ENCODE measurements around the gene RASD2.

The RASD2 gene

DNA sequence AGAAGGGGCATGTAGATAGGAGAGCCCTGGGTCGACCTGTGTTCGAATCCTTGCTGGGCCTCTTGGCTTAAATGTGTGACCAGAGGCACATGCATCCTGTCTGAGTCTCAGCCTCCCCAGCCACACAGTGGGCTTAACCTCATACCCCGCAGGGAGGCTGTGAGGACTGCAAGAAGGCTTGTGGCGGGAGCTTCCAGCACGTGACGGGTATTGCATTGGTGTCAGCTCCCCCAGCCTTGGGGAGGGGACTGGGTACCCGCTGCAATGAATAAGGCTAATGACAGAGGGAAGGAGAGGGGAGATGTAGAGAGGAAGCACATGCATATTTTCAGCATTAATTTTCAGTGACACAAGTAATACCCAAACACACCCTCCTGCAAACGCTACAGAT, 8.1 kb downstream of the RASD2 start:
- TF ChIP-seq, protein P1, sequence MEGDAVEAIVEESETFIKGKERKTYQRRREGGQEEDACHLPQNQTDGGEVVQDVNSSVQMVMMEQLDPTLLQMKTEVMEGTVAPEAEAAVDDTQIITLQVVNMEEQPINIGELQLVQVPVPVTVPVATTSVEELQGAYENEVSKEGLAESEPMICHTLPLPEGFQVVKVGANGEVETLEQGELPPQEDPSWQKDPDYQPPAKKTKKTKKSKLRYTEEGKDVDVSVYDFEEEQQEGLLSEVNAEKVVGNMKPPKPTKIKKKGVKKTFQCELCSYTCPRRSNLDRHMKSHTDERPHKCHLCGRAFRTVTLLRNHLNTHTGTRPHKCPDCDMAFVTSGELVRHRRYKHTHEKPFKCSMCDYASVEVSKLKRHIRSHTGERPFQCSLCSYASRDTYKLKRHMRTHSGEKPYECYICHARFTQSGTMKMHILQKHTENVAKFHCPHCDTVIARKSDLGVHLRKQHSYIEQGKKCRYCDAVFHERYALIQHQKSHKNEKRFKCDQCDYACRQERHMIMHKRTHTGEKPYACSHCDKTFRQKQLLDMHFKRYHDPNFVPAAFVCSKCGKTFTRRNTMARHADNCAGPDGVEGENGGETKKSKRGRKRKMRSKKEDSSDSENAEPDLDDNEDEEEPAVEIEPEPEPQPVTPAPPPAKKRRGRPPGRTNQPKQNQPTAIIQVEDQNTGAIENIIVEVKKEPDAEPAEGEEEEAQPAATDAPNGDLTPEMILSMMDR (IDR thresholded peaks at IDR 0.05): no peak

GRCh38 chr22:35549328-35549727, 8.7 kb downstream of the RASD2 start:
- TF ChIP-seq, protein P1 (IDR thresholded peaks at IDR 0.05): no peak

DNA sequence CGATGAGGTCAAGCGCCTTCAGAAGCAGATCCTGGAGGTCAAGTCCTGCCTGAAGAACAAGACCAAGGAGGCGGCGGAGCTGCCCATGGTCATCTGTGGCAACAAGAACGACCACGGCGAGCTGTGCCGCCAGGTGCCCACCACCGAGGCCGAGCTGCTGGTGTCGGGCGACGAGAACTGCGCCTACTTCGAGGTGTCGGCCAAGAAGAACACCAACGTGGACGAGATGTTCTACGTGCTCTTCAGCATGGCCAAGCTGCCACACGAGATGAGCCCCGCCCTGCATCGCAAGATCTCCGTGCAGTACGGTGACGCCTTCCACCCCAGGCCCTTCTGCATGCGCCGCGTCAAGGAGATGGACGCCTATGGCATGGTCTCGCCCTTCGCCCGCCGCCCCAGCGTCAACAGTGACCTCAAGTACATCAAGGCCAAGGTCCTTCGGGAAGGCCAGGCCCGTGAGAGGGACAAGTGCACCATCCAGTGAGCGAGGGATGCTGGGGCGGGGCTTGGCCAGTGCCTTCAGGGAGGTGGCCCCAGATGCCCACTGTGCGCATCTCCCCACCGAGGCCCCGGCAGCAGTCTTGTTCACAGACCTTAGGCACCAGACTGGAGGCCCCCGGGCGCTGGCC, 11.0 kb downstream of the RASD2 start:
- TF ChIP-seq, protein P1 (IDR thresholded peaks at IDR 0.05): no peak

- TF ChIP-seq, protein P1 (IDR thresholded peaks at IDR 0.05): no peak
These were observed 11.7 kb downstream of the RASD2 start for GRCh38 chr22:35552196-35552842.

- TF ChIP-seq, protein P1 (IDR thresholded peaks at IDR 0.05): no peak
These were observed 12.2 kb downstream of the RASD2 start for GRCh38 chr22:35552846-35553245.

- TF ChIP-seq, protein P1 (IDR thresholded peaks at IDR 0.05): no peak
These were observed 12.7 kb downstream of the RASD2 start for GRCh38 chr22:35553341-35553740.

DNA sequence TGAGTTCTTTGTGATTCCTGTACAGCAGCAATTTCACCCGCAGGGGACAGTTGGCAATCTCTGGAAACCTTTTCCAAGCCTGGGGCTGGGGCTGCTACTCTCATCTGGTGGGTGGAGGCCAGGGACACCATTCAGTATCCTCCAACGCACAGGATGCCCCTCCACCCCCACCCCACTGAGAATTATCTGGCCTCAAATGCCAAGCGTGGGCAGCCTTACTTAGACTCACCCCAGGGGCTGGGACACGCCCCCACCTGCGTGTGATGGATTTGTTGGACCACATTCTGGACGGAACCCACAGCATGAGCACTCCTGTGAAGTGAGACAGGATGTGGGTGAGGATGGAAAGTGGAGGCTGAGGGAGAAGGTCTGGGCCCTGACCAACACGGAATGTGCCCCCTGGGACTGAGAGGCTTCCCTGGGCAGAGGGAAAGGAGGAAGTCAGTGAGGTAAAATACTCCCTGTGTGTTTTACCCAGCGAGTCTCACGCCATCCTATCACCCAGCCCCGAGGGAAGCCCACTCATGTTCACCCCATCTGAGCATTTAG, 13.7 kb downstream of the RASD2 start:
- TF ChIP-seq, protein P1 (IDR thresholded peaks at IDR 0.05): no peak
